ENCODE data around the gene ASPN.

- TF ChIP-seq POLR2A (IDR thresholded peaks at IDR 0.05; ENCODE audit: low read length): no peak
- TF ChIP-seq GATA1 (IDR thresholded peaks at IDR 0.05; ENCODE audit: low read depth, low read length): no peak
Measured at GRCh38 chr9:92463387-92463786, 18.9 kb downstream of the ASPN start.
